GM12875 (cell line): ENCODE results near the gene CELSR3.

Source experiments
- H3K4me3 ChIP-seq: one replicate; pipeline ENCODE4 v1.5.1; 2011; ENCODE audit warnings: low read depth, low read length, control low read depth
- TF ChIP-seq, protein P1 (sequence below): IDR thresholded peaks from 2 replicates; pipeline ENCODE4 v1.5.1; 2011; ENCODE audit warnings: low read depth, mild to moderate bottlenecking, control low read depth, inconsistent platforms, low read length, moderate library complexity, borderline replicate concordance; ENCODE audit not compliant: insufficient read depth

Gene CELSR3

DNA sequence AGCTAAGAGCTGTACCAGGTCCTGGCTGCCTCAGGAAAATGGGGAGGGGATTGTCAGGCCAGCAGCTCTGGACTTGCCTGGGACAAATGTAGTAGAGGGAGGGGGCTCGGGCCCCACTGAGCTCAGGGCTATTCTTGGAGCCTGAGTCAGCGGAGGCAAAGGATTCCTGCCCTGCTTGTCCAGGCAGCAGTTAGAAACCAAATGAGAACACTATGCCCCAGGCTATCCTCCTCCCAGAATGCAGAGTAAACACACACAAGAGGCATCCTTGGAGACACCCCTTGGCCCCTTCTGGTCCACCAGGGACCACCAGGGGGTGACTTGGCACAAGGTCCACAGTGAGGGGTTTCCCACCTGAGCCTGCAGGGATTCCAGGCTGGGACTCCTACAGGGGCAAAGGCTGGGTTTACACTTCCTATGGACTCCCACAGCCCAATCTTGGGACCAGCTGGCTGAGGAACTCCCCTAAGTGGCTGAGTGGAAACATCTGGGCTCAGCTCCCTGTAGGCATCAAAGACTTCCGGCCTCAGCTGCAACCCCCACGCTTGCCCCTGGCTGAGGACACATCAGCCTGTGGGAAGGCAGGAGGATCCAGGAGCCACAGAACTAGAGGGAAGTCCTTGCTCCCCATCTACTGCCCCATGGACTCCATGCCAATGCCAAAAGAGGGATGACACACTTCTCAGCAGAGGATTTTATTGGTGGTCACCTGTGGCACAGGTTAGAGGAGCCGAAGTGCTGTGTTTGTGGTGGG, 64.2 kb downstream of the CELSR3 start:
- no peak overlapping the region for H3K4me3 ChIP-seq
- TF ChIP-seq, protein P1, sequence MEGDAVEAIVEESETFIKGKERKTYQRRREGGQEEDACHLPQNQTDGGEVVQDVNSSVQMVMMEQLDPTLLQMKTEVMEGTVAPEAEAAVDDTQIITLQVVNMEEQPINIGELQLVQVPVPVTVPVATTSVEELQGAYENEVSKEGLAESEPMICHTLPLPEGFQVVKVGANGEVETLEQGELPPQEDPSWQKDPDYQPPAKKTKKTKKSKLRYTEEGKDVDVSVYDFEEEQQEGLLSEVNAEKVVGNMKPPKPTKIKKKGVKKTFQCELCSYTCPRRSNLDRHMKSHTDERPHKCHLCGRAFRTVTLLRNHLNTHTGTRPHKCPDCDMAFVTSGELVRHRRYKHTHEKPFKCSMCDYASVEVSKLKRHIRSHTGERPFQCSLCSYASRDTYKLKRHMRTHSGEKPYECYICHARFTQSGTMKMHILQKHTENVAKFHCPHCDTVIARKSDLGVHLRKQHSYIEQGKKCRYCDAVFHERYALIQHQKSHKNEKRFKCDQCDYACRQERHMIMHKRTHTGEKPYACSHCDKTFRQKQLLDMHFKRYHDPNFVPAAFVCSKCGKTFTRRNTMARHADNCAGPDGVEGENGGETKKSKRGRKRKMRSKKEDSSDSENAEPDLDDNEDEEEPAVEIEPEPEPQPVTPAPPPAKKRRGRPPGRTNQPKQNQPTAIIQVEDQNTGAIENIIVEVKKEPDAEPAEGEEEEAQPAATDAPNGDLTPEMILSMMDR, result no peak

DNA sequence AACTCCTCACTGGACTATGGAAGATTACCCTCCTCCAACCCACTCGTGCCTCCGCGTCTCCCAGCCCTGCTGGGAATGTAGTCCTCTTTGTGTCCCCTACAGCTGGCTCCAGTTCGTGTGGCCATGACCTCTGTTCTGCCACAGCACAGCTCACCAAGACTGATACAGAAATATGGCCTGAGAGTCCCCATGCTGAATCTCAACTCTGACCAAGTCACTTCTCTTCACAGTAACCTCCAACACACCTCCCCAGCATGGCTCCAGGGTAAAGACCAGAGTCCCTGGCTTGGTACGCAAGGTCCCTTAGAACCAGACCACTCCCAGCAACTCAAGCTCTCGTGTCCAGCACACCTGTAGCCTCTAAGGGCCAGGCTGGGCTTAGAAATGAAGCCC, 65.3 kb downstream of the CELSR3 start:
- TF ChIP-seq, protein P1, result no peak
- no peak overlapping the region for H3K4me3 ChIP-seq

DNA sequence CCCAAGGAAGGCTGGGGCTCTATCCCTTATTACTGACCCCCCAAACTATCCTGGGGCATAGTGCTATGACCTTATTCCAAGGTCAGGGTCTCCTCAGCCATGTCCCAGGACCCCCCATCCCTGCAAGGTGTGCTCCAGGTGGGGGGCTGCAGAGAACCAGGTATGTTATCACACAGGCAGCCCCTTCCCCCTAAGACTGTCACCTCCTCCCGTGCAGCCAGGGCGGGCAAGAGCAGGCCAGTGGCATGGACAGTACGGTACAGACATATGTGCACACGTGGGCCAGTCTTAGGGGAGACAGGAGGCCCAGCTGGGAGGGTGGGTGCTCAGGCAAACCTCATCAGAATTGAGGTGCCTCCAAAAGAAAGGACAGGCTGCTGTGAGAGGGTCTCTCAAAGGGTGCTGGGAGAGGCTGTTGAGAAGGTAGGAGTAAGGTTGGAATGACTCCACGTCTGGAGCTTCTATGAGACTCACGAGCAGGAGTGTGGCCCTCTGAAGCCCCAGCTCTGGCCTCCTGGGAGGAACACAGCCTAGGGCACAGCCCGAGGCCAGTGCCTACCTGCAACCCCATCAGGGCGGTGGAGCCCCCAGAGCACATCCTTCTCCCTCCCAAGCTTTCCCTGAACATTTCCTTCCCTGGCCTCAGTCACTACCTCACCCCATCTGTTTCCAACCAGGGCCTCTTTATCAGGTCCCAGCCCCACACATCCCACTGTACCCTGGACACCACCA, 65.8 kb downstream of the CELSR3 start:
- TF ChIP-seq, protein P1, result no peak
- no peak overlapping the region for H3K4me3 ChIP-seq

DNA sequence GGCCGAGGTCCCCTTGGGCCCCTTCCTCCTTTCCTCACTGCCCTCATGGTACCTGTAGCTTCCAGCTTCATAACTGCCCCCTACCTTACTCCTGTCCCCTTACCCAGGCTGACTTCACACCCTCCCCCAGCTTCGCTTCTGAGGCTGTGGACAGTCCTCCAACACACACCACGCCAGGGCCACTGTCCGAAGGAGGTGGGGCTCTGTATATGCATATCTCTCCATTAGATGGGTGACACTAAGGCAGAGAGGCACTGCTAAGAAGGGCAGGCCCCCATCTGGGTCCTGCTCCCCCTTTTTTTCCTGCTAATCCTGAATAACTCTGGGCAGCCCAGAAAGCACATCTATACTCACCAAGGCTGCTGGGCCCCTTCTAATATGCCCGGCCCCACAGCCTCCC, 66.5 kb downstream of the CELSR3 start:
- no peak overlapping the region for H3K4me3 ChIP-seq

DNA sequence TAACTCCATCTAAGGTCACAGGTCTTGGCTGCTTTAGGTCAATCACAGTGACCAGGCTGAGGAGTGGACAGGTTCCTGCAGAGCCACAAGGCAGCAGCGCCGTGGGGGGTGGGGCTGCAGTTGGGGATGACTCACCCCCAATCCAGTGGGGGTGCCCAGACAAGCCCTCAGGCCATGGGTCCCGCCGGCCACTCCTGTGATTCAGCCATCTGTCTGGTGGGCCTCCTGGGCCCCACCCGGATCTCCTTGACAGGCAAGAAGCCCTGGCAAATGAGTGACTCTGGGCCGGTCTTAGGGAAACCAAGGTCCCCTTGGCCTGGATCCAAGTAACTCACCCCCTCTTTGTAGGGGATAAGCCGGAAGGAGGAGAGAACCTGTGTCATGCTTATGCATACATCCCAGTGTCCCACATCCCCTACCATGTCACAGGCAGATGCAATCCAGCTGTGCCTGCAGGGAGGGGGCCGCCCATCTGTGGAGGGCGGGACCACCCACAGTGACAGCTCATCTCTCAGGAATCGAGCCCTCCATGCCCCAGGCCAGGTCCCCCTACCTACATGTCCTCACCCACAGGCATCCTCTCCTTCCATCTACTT, 67.1 kb downstream of the CELSR3 start:
- H3K4me3 ChIP-seq, result no peak overlapping the region
- TF ChIP-seq, protein P1, result no peak

More for the DNA sequence above, 66.5 kb downstream of the CELSR3 start:
- TF ChIP-seq, protein P1, result no peak

DNA sequence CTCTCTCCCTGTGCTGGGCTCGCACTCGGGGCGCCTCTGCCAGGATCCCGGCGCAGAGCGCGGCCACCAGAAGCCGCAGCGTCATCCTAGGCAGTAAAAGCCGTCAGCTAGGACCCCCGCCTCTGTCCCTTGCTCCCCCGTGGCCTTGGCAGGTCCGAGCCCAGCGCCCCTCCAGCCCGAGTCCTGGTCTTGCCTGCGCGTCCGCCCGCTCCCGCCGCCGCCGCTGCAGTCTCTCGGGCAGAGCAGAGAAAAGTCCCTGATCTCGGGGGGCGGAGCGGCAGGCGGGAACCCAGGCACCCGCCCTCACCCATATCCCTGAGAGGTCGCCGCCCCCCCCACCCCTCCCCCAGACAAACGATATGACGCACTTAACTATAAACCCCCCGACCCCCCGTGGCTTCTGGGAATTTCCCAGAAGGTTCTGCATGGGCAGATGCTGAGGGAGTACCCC, 67.6 kb downstream of the CELSR3 start, which contains the start of gene COL7A1:
TSS of gene COL7A1 (minus strand) at position 255 of the 451 bp plus-strand sequence. CDS start at position 85, 170 bp downstream.
- TF ChIP-seq, protein P1, result no peak
- no peak within 1 kb of the TSS for H3K4me3 ChIP-seq
